DND-41 (cell line): Measurements from ENCODE around the gene TMEM163.

Experiments used
- ATAC-seq: fragments of 200-7000 bp; cut with Tn5 transposase; 3 replicates; pipeline ENCODE4 v1.9.1; 2021; ENCODE audit warnings: low read depth; ENCODE audit not compliant: insufficient read depth
- DNase-seq: peaks from one replicate; pipeline ENCODE4 v3.0.0-alpha.2; 2020
- H2AFZ ChIP-seq: 2 replicates; pipeline ENCODE4 v1.6.0; 2012; ENCODE audit warnings: low read depth, low read length
- H3K27ac ChIP-seq: 2 replicates; pipeline ENCODE4 v1.5.1; 2012; ENCODE audit warnings: low read length, inconsistent platforms
- H3K27me3 ChIP-seq: fragments of 200-600 bp; sonication (generic); 2 replicates; pipeline ENCODE4 v1.6.0; 2012; ENCODE audit warnings: low read length, mild to moderate bottlenecking, inconsistent platforms; ENCODE audit not compliant: insufficient read depth, poor library complexity
- H3K36me3 ChIP-seq: 2 replicates; pipeline ENCODE4 v1.5.1; 2012; ENCODE audit warnings: low read length, inconsistent platforms; ENCODE audit not compliant: insufficient read depth
- H3K4me1 ChIP-seq: 2 replicates; pipeline ENCODE4 v1.5.1; 2012; ENCODE audit warnings: mild to moderate bottlenecking, low read length; ENCODE audit not compliant: insufficient read depth
- H3K4me2 ChIP-seq: 2 replicates; pipeline ENCODE4 v1.6.0; 2012; ENCODE audit warnings: mild to moderate bottlenecking, moderate library complexity, low read length, inconsistent platforms; ENCODE audit not compliant: insufficient read depth
- H3K4me3 ChIP-seq, 2 experiments: fragments of 200-600 bp in 1 of 2; shearing (Covaris generic) in 1 of 2; 2 replicates each; pipeline ENCODE4 v1.5.1; 2012 to 2016; ENCODE audit warnings: inconsistent platforms in 2 of 2, low read length in 2 of 2, mild to moderate bottlenecking in 2 of 2, low read depth in 1 of 2, moderate library complexity in 1 of 2
- H3K79me2 ChIP-seq: 2 replicates; pipeline ENCODE4 v1.6.0; 2012; ENCODE audit warnings: low read length, inconsistent platforms; ENCODE audit not compliant: insufficient read depth
- H3K9ac ChIP-seq: 2 replicates; pipeline ENCODE4 v1.6.0; 2012; ENCODE audit warnings: low read depth, mild to moderate bottlenecking, inconsistent platforms, low read length, moderate library complexity
- H3K9me3 ChIP-seq: 2 replicates; pipeline ENCODE4 v1.5.1; 2012; ENCODE audit warnings: low read length, moderate library complexity, mild to moderate bottlenecking, inconsistent platforms; ENCODE audit not compliant: insufficient read depth, severe bottlenecking
- H4K20me1 ChIP-seq: 2 replicates; pipeline ENCODE4 v1.6.0; 2012; ENCODE audit warnings: low read length; ENCODE audit not compliant: insufficient read depth
- EZH2 ChIP-seq: IDR thresholded peaks from 3 replicates; pipeline ENCODE4 v1.6.1; 2012; ENCODE audit warnings: borderline replicate concordance, low read depth, mild to moderate bottlenecking, moderate library complexity, low read length, inconsistent platforms; ENCODE audit not compliant: severe bottlenecking
- TF ChIP-seq, protein P1 (sequence below): IDR thresholded peaks from 2 replicates; pipeline ENCODE4 v1.5.1; 2012; ENCODE audit warnings: borderline replicate concordance, low read length, moderate library complexity, mild to moderate bottlenecking; ENCODE audit not compliant: poor library complexity, severe bottlenecking; ENCODE audit errors: extremely low read depth

Gene TMEM163

GRCh38 chr2:134417968-134418582, 300.7 kb downstream of the TMEM163 start:
- no peak for ATAC-seq
- no peak overlapping the region for H3K4me2 ChIP-seq
- no peaks in the 10 kb centered on the region for H4K20me1 ChIP-seq
- no peak overlapping the region for H2AFZ ChIP-seq
- no peaks in the 10 kb centered on the region; the same call in 1 of the 2 replicates for H3K4me1 ChIP-seq
- no peaks in the 10 kb centered on the region for H3K79me2 ChIP-seq
- H3K4me3 ChIP-seq, result no peak overlapping the region
- no peaks in the 10 kb centered on the region for H3K9me3 ChIP-seq
- no peaks in the 10 kb centered on the region for H3K27me3 ChIP-seq
- no peak for DNase-seq
- TF ChIP-seq, protein P1, sequence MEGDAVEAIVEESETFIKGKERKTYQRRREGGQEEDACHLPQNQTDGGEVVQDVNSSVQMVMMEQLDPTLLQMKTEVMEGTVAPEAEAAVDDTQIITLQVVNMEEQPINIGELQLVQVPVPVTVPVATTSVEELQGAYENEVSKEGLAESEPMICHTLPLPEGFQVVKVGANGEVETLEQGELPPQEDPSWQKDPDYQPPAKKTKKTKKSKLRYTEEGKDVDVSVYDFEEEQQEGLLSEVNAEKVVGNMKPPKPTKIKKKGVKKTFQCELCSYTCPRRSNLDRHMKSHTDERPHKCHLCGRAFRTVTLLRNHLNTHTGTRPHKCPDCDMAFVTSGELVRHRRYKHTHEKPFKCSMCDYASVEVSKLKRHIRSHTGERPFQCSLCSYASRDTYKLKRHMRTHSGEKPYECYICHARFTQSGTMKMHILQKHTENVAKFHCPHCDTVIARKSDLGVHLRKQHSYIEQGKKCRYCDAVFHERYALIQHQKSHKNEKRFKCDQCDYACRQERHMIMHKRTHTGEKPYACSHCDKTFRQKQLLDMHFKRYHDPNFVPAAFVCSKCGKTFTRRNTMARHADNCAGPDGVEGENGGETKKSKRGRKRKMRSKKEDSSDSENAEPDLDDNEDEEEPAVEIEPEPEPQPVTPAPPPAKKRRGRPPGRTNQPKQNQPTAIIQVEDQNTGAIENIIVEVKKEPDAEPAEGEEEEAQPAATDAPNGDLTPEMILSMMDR, result no peak
- no peak for TF ChIP-seq EZH2
- H3K27ac ChIP-seq, result no peak overlapping the region
- no peak overlapping the region for H3K9ac ChIP-seq
- H3K36me3 ChIP-seq, result peaks cover 38% of the 10 kb centered on the region

GRCh38 chr2:134416637-134417036, 302.2 kb downstream of the TMEM163 start:
- Histone ChIP-seq H3K4me2 (no peak overlapping the region), H3K9me3 (no peaks in the 10 kb centered on the region), H3K27me3 (no peaks in the 10 kb centered on the region), H3K27ac (no peak overlapping the region), H4K20me1 (peaks cover 2% of the 10 kb centered on the region; the same call in 1 of the 2 replicates), H3K36me3 (peaks cover 34% of the 10 kb centered on the region), H3K4me1 (peaks cover 14% of the 10 kb centered on the region), H3K79me2 (no peaks in the 10 kb centered on the region), H3K4me3 (no peak overlapping the region), H2AFZ (no peak overlapping the region), H3K9ac (no peak overlapping the region)
- no peak for TF ChIP-seq EZH2
- TF ChIP-seq, protein P1, result no peak
- ATAC-seq (no peak), DNase-seq (no peak)

- H4K20me1 ChIP-seq, result peaks cover 2% of the 10 kb centered on the region; the same call in 1 of the 2 replicates
- DNase-seq (no peak), ATAC-seq (no peak)
- H2AFZ ChIP-seq, result no peak overlapping the region
- no peak overlapping the region for H3K9ac ChIP-seq
- no peak overlapping the region for H3K4me2 ChIP-seq
- peaks cover 20% of the 10 kb centered on the region for H3K4me1 ChIP-seq
- no peak overlapping the region for H3K4me3 ChIP-seq
- H3K79me2 ChIP-seq, result no peaks in the 10 kb centered on the region
- TF ChIP-seq EZH2, result no peak
- TF ChIP-seq, protein P1, result no peak
- H3K27ac ChIP-seq, result no peak overlapping the region
- H3K36me3 ChIP-seq, result peaks cover 34% of the 10 kb centered on the region
- no peaks in the 10 kb centered on the region for H3K9me3 ChIP-seq
- no peaks in the 10 kb centered on the region for H3K27me3 ChIP-seq
Measured at GRCh38 chr2:134416018-134416417, 302.8 kb downstream of the TMEM163 start.

- ATAC-seq (no peak), DNase-seq (no peak)
- Histone ChIP-seq H4K20me1 (peaks cover 15% of the 10 kb centered on the region), H3K79me2 (no peaks in the 10 kb centered on the region), H3K4me3 (no peak overlapping the region), H3K4me1 (peaks cover 30% of the 10 kb centered on the region), H3K4me2 (no peak overlapping the region), H3K27ac (no peak overlapping the region), H3K27me3 (no peaks in the 10 kb centered on the region), H2AFZ (no peak overlapping the region), H3K9me3 (no peaks in the 10 kb centered on the region), H3K36me3 (peaks cover 25% of the 10 kb centered on the region), H3K9ac (no peak overlapping the region)
- TF ChIP-seq, protein P1, result no peak
- no peak for TF ChIP-seq EZH2
Measured at GRCh38 chr2:134413912-134414311, 304.9 kb downstream of the TMEM163 start.
